LNCaP clone FGC (cell line): ENCODE results near the gene SLC25A46.

Source experiments
- DNase-seq: peaks from one replicate; pipeline ENCODE4 v3.0.0-alpha.2; 2011; ENCODE audit warnings: low read depth
- H3K4me3 ChIP-seq: 2 replicates; pipeline ENCODE4 v1.5.1; 2011; ENCODE audit warnings: mild to moderate bottlenecking, low read depth, low read length, control low read depth
- CTCF ChIP-seq: IDR thresholded peaks from 2 replicates; pipeline ENCODE4 v1.5.1; 2012; ENCODE audit warnings: mild to moderate bottlenecking; ENCODE audit not compliant: control insufficient read depth, insufficient read depth; ENCODE audit errors: extremely low read depth

Gene SLC25A46

GRCh38 chr5:110757118-110757729 is 18.4 kb downstream of the SLC25A46 start:
- peak; percentile 17 for DNase-seq
- no peak overlapping the region for H3K4me3 ChIP-seq
- TF ChIP-seq CTCF, result peak; percentile 70

GRCh38 chr5:110760158-110760557 is 21.4 kb downstream of the SLC25A46 start:
- no peak overlapping the region for H3K4me3 ChIP-seq
- no peak for TF ChIP-seq CTCF
- DNase-seq, result no peak

GRCh38 chr5:110768138-110768860 is 29.5 kb downstream of the SLC25A46 start:
- DNase-seq, result no peak
- TF ChIP-seq CTCF, result no peak
- no peak overlapping the region for H3K4me3 ChIP-seq

GRCh38 chr5:110769000-110769681 is 30.3 kb downstream of the SLC25A46 start:
- no peak for TF ChIP-seq CTCF
- no peak for DNase-seq
- H3K4me3 ChIP-seq, result no peak overlapping the region

GRCh38 chr5:110770286-110770685 is 31.5 kb downstream of the SLC25A46 start:
- no peak for TF ChIP-seq CTCF
- H3K4me3 ChIP-seq, result no peak overlapping the region
- no peak for DNase-seq

GRCh38 chr5:110784901-110785300 is 46.1 kb downstream of the SLC25A46 start:
- no peak overlapping the region for H3K4me3 ChIP-seq
- DNase-seq, result no peak
- no peak for TF ChIP-seq CTCF
